ENCODE results near the gene SERPINB12. TPM values are rescaled to one million over a fixed set of nuclear protein-coding genes. Genes with fewer than 3 reads are reported as not detected.

The SERPINB12 gene
- total RNA-seq, 2 experiments from 2014 or later: not detected

GRCh38 chr18:63562284-63562683 lies 20.1 kb downstream of the SERPINB12 start:
- intact Hi-C loops (cut with micrococcal nuclease; ENCODE audit: unreplicated experiment): no loop called here
- H3K36me3 ChIP-seq (ENCODE audit: insufficient read depth, low read length): no peaks in the 10 kb centered on the region
- H3K4me3 ChIP-seq (ENCODE audit: low read depth, low read length, poor library complexity, severe bottlenecking): peak overlapping the region; percentile 31
- ChIA-PET CTCF (ENCODE audit: unreplicated experiment) (no interaction called here), POLR2A (interaction anchor here (0.9 kb wide), 1 partner anchor 700 kb away, joined by 3 read pairs; no protein-coding TSS in a partner anchor)
- H3K9me3 ChIP-seq (ENCODE audit: low read length): no peaks in the 10 kb centered on the region
- DNase-seq (ENCODE audit: low spot score): peak; percentile 31
- no peak for TF ChIP-seq EZH2phosphoT487 (IDR thresholded peaks at IDR 0.05; ENCODE audit: borderline replicate concordance, low read depth, low read length)
- no peak for TF ChIP-seq CTCF (conservative IDR thresholded peaks at IDR 0.05; ENCODE audit: low read length)
- H3K27ac ChIP-seq (ENCODE audit: low read depth, low read length, poor library complexity, severe bottlenecking): peak overlapping the region; percentile 43
- no TSS peak for BruUV-seq (replicated peaks)
- no peaks in the 10 kb centered on the region for H3K79me2 ChIP-seq (ENCODE audit: insufficient read depth, low read depth, low read length)
- H3K4me2 ChIP-seq (ENCODE audit: low read length): peak overlapping the region; percentile 64
- peak overlapping the region; percentile 96; the same call in 1 of the 2 replicates for H2AFZ ChIP-seq (ENCODE audit: low read length)
- H3K9me2 ChIP-seq (ENCODE audit: insufficient read depth, low read length): no peaks in the 10 kb centered on the region
- peaks cover 19% of the 10 kb centered on the region for H3K4me1 ChIP-seq (ENCODE audit: insufficient read depth, low read length, poor library complexity, severe bottlenecking)
- H4K20me1 ChIP-seq (ENCODE audit: insufficient read depth, low read length): no peaks in the 10 kb centered on the region

GRCh38 chr18:63564021-63564420 lies 21.9 kb downstream of the SERPINB12 start:
- Histone ChIP-seq H3K9me3 (ENCODE audit: low read length) (no peaks in the 10 kb centered on the region), H2AFZ (ENCODE audit: low read length) (no peak overlapping the region), H3K27ac (ENCODE audit: low read depth, low read length, poor library complexity, severe bottlenecking) (no peak overlapping the region), H3K4me1 (ENCODE audit: insufficient read depth, low read length, poor library complexity, severe bottlenecking) (peaks cover 19% of the 10 kb centered on the region), H3K79me2 (ENCODE audit: insufficient read depth, low read depth, low read length) (no peaks in the 10 kb centered on the region), H3K4me3 (ENCODE audit: low read depth, low read length, poor library complexity, severe bottlenecking) (no peak overlapping the region), H3K9me2 (ENCODE audit: insufficient read depth, low read length) (no peaks in the 10 kb centered on the region), H3K36me3 (ENCODE audit: insufficient read depth, low read length) (no peaks in the 10 kb centered on the region), H3K4me2 (ENCODE audit: low read length) (no peak overlapping the region), H4K20me1 (ENCODE audit: insufficient read depth, low read length) (no peaks in the 10 kb centered on the region)
- intact Hi-C loops (cut with micrococcal nuclease; ENCODE audit: unreplicated experiment): no loop called here
- DNase-seq (ENCODE audit: low spot score): no peak
- BruUV-seq (replicated peaks): no TSS peak
- TF ChIP-seq CTCF (conservative IDR thresholded peaks at IDR 0.05; ENCODE audit: low read length) (no peak), EZH2phosphoT487 (IDR thresholded peaks at IDR 0.05; ENCODE audit: borderline replicate concordance, low read depth, low read length) (no peak)
- POLR2A ChIA-PET: no interaction called here
- CTCF ChIA-PET (ENCODE audit: unreplicated experiment): no interaction called here

GRCh38 chr18:63564561-63564960 lies 22.4 kb downstream of the SERPINB12 start:
- Histone ChIP-seq H3K79me2 (ENCODE audit: insufficient read depth, low read depth, low read length) (no peaks in the 10 kb centered on the region), H3K4me2 (ENCODE audit: low read length) (no peak overlapping the region), H3K36me3 (ENCODE audit: insufficient read depth, low read length) (no peaks in the 10 kb centered on the region), H2AFZ (ENCODE audit: low read length) (no peak overlapping the region), H3K9me3 (ENCODE audit: low read length) (no peaks in the 10 kb centered on the region), H3K4me3 (ENCODE audit: low read depth, low read length, poor library complexity, severe bottlenecking) (no peak overlapping the region), H4K20me1 (ENCODE audit: insufficient read depth, low read length) (no peaks in the 10 kb centered on the region), H3K27ac (ENCODE audit: low read depth, low read length, poor library complexity, severe bottlenecking) (no peak overlapping the region), H3K9me2 (ENCODE audit: insufficient read depth, low read length) (no peaks in the 10 kb centered on the region), H3K4me1 (ENCODE audit: insufficient read depth, low read length, poor library complexity, severe bottlenecking) (peaks cover 19% of the 10 kb centered on the region)
- CTCF ChIA-PET (ENCODE audit: unreplicated experiment): no interaction called here
- no peak for TF ChIP-seq CTCF (conservative IDR thresholded peaks at IDR 0.05; ENCODE audit: low read length)
- TF ChIP-seq EZH2phosphoT487 (IDR thresholded peaks at IDR 0.05; ENCODE audit: borderline replicate concordance, low read depth, low read length): no peak
- POLR2A ChIA-PET: no interaction called here
- intact Hi-C loops (cut with micrococcal nuclease; ENCODE audit: unreplicated experiment): no loop called here
- no TSS peak for BruUV-seq (replicated peaks)
- no peak for DNase-seq (ENCODE audit: low spot score)

All from OCI-LY7 (cell line).